Right lobe of liver (tissue), 4 donors: Measurements from ENCODE around the gene WDR13.

Experiments used
- CTCF ChIP-seq, 4 donors: fragments of 200-600 bp in 3 of 4; fragments of 450-650 bp in 1 of 4; IDR thresholded peaks; one replicate each; pipeline versions ENCODE4 v1.5.1 to v1.8.0; 2016 to 2022; ENCODE audit warnings: antibody characterized with exemption in 4 of 4, mild to moderate bottlenecking in 2 of 4
- POLR2A ChIP-seq: fragments of 450-650 bp; IDR thresholded peaks from one replicate; pipeline ENCODE4 v1.6.1; 2017; ENCODE audit warnings: antibody characterized with exemption, mild to moderate bottlenecking
- donor health status: DM: no; HTN: no; CAD: no.
- donor health status: DM: no; HTN: no; CAD: no.
- donor health status: DM: no; HTN: yes; CAD: no.

GRCh38 chrX:48599341-48599740, 2.0 kb downstream of the WDR13 start:
- TF ChIP-seq CTCF (IDR thresholded peaks at IDR 0.05): no peak
- TF ChIP-seq POLR2A: no peak
